ENCODE measurements around the gene ERBB4.

DNA sequence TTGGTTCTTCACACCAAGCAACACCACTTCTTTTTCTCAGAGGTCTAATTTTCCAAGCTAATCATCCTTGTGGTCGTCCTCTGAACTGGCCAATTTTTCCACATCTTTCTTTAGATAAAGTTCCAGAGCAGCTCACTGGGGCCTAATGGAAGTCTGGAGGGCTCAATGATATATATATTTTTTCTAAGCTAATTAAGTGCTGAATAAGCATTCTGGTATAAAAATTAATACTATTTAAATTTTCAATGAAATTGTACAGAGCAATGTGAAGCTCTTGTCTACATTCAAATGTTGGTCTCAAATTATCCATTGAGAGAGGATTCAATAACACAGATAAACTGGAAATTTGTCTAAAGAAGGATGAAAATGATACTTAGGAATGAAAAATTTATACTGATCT lies 866.6 kb downstream of the ERBB4 start:
- TF ChIP-seq, protein P1, sequence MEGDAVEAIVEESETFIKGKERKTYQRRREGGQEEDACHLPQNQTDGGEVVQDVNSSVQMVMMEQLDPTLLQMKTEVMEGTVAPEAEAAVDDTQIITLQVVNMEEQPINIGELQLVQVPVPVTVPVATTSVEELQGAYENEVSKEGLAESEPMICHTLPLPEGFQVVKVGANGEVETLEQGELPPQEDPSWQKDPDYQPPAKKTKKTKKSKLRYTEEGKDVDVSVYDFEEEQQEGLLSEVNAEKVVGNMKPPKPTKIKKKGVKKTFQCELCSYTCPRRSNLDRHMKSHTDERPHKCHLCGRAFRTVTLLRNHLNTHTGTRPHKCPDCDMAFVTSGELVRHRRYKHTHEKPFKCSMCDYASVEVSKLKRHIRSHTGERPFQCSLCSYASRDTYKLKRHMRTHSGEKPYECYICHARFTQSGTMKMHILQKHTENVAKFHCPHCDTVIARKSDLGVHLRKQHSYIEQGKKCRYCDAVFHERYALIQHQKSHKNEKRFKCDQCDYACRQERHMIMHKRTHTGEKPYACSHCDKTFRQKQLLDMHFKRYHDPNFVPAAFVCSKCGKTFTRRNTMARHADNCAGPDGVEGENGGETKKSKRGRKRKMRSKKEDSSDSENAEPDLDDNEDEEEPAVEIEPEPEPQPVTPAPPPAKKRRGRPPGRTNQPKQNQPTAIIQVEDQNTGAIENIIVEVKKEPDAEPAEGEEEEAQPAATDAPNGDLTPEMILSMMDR (IDR thresholded peaks at IDR 0.05), result no peak
- TF ChIP-seq POLR2AphosphoS5 (IDR thresholded peaks at IDR 0.05; ENCODE audit: low read depth, low read length) (no peak), SIN3A (IDR thresholded peaks at IDR 0.05; ENCODE audit: borderline replicate concordance, insufficient read depth, low read depth, low read length) (no peak)
